A673 (cell line): Measurements from ENCODE around the gene PRIM1. TPM values are rescaled to one million over a fixed set of nuclear protein-coding genes. Genes with fewer than 3 reads are reported as not detected.

ENCODE experiments used
- BruUV-seq: library from RNA; stranded (reverse); fragments of 400-500 nt; replicated peaks from 2 replicates; lab custom pipeline; 2021; lab: Mats Ljungman, UMichigan
- CTCF ChIA-PET: fragments of 300-600 bp; sonication (Branson Sonifier 250); formaldehyde crosslinking; loops from one replicate; lab custom pipeline; 2022; ENCODE audit warnings: antibody characterized with exemption; lab: Charles Lee
- POLR2A ChIA-PET: fragments of 300-600 bp; sonication (Branson Sonifier 250); formaldehyde crosslinking; loops from one replicate; lab custom pipeline; 2022; ENCODE audit warnings: antibody characterized with exemption; ENCODE audit not compliant: low non-redundant PET; lab: Charles Lee
- DNase-seq: peaks from one replicate; pipeline ENCODE4 v3.0.0-alpha.2; 2015; ENCODE audit warnings: low spot score
- H3K27ac ChIP-seq: fragments of 200-600 bp; sonication (generic); 2 replicates; pipeline ENCODE4 v1.5.1; 2016; ENCODE audit warnings: mixed run types, low read depth, mild to moderate bottlenecking, mixed read lengths, antibody characterized with exemption, low read length; ENCODE audit not compliant: poor library complexity, severe bottlenecking
- H3K27me3 ChIP-seq: fragments of 200-600 bp; sonication (generic); replicated peaks from 2 replicates; pipeline ENCODE4 v1.6.1; 2017; ENCODE audit warnings: mixed run types, low read depth, mild to moderate bottlenecking, mixed read lengths, antibody characterized with exemption, low read length; ENCODE audit not compliant: insufficient read depth, poor library complexity
- H3K36me3 ChIP-seq: fragments of 200-600 bp; sonication (generic); 2 replicates; pipeline ENCODE4 v1.6.1; 2016; ENCODE audit warnings: mixed run types, mild to moderate bottlenecking, mixed read lengths, antibody characterized with exemption, low read length; ENCODE audit not compliant: insufficient read depth, poor library complexity, severe bottlenecking
- H3K4me1 ChIP-seq: fragments of 200-600 bp; sonication (generic); 2 replicates; pipeline ENCODE4 v1.6.1; 2017; ENCODE audit warnings: mixed run types, mild to moderate bottlenecking, mixed read lengths, antibody characterized with exemption, low read length; ENCODE audit not compliant: insufficient read depth, poor library complexity, severe bottlenecking
- H3K4me3 ChIP-seq: fragments of 200-600 bp; sonication (generic); 2 replicates; pipeline ENCODE4 v1.5.1; 2016; ENCODE audit warnings: low read depth, mixed run types, mild to moderate bottlenecking, mixed read lengths, low read length; ENCODE audit not compliant: poor library complexity, severe bottlenecking
- H3K9me3 ChIP-seq: fragments of 200-600 bp; sonication (generic); 2 replicates; pipeline ENCODE4 v1.6.1; 2016; ENCODE audit warnings: mixed run types, low read depth, mild to moderate bottlenecking, mixed read lengths, antibody characterized with exemption, low read length; ENCODE audit not compliant: poor library complexity, severe bottlenecking
- CTCF ChIP-seq: fragments of 300-800, 200-600 bp; sonication (generic); conservative IDR thresholded peaks from 2 replicates; pipeline ENCODE4 v1.5.1; 2017; ENCODE audit warnings: low read depth, mild to moderate bottlenecking, antibody characterized with exemption, low read length, moderate library complexity, mixed read lengths
- EZH2 ChIP-seq: fragments of 200-600 bp; sonication (generic); IDR thresholded peaks from 2 replicates; pipeline ENCODE4 v1.6.1; 2017; ENCODE audit warnings: borderline replicate concordance, low read depth, mild to moderate bottlenecking, mixed read lengths, antibody characterized with exemption, low read length; ENCODE audit not compliant: poor library complexity, severe bottlenecking
- intact Hi-C: fragments of 100-400 bp; cut with micrococcal nuclease; formaldehyde crosslinking; loops from one replicate; pipeline ENCODE4 v1.10.0; 2022; ENCODE audit not compliant: unreplicated experiment
- total RNA-seq: library from RNA; stranded (reverse); gene quantifications from 2 replicates; pipeline ENCODE4 v1.2.3, GENCODE V29; 2021

PRIM1 gene
- total RNA-seq, 1 experiment from 2014 or later: 51.9 TPM

GRCh38 chr12:56725723-56726102, 26.4 kb downstream of the PRIM1 start:
- Histone ChIP-seq H3K4me3 (peak overlapping the region; percentile 89), H3K36me3 (peaks cover 44% of the 10 kb centered on the region), H3K4me1 (peaks cover 29% of the 10 kb centered on the region), H3K27me3 (no peaks in the 10 kb centered on the region), H3K27ac (peak overlapping the region; percentile 96), H3K9me3 (no peaks in the 10 kb centered on the region)
- intact Hi-C loops: loop anchor here (2.0 kb wide), 1 partner anchor 37 kb away; the partner anchor contains the start of gene PTGES3
- TSS peak; percentile 98 for BruUV-seq
- CTCF ChIA-PET: interaction anchor here (0.8 to 1.4 kb wide), 2 partner anchors 89 to 987 kb away, joined by 3 to 5 read pairs; no protein-coding TSS in a partner anchor
- POLR2A ChIA-PET: interaction anchor here (0.6 to 0.9 kb wide), 4 partner anchors 38 to 761 kb away, joined by 6 to 13 read pairs (median 8); partner anchors contain the start of gene PTGES3
- TF ChIP-seq CTCF: no peak
- TF ChIP-seq EZH2: no peak
- DNase-seq: no peak

GRCh38 chr12:56724972-56725722, 27.0 kb downstream of the PRIM1 start, which contains the start of gene NACA:
NACA (minus strand) TSS chr12:56725299; CDS start chr12:56724521, 778 bp downstream.
- TF ChIP-seq EZH2: no peak
- no peak for TF ChIP-seq CTCF
- BruUV-seq: no TSS peak
- Histone ChIP-seq H3K4me1 (peaks cover 34% of the 10 kb centered on the region), H3K36me3 (peaks cover 47% of the 10 kb centered on the region), H3K4me3 (peak within 1 kb of the TSS; percentile 89), H3K9me3 (no peaks in the 10 kb centered on the region), H3K27ac (peak within 1 kb of the TSS; percentile 96), H3K27me3 (no peaks in the 10 kb centered on the region)
- POLR2A ChIA-PET: interaction anchor here (0.6 to 0.9 kb wide), 4 partner anchors 37 to 761 kb away, joined by 6 to 13 read pairs (median 8); partner anchors contain the start of gene PTGES3
- intact Hi-C loops: loop anchor here (2.0 kb wide), 1 partner anchor 36 kb away; the partner anchor contains the start of gene PTGES3
- CTCF ChIA-PET: interaction anchor here (0.8 to 1.4 kb wide), 2 partner anchors 88 to 987 kb away, joined by 3 to 5 read pairs; no protein-coding TSS in a partner anchor
- peak; percentile 99 for DNase-seq

GRCh38 chr12:56724701-56724971, 27.5 kb downstream of the PRIM1 start:
- no peak for DNase-seq
- TF ChIP-seq CTCF (no peak), EZH2 (no peak)
- intact Hi-C loops: loop anchor here (2.0 kb wide), 1 partner anchor 36 kb away; the partner anchor contains the start of gene PTGES3
- ChIA-PET CTCF (no interaction called here), POLR2A (no interaction called here)
- peaks cover 39% of the 10 kb centered on the region for H3K4me1 ChIP-seq
- H3K27me3 ChIP-seq: no peaks in the 10 kb centered on the region
- peak overlapping the region; percentile 89 for H3K4me3 ChIP-seq
- TSS peak; percentile 54 for BruUV-seq
- H3K36me3 ChIP-seq: peaks cover 47% of the 10 kb centered on the region
- no peaks in the 10 kb centered on the region for H3K9me3 ChIP-seq
- peak overlapping the region; percentile 96 for H3K27ac ChIP-seq
